Measurements from ENCODE around the gene PNPLA5. TPM values are rescaled to one million over a fixed set of nuclear protein-coding genes. Genes with fewer than 3 reads are reported as not detected.

The PNPLA5 gene
- total and polyA plus RNA-seq, 2 of the 13 experiments (the other 11 are each of a cell fraction or from before 2014, with no cell fraction given), result not detected

DNA sequence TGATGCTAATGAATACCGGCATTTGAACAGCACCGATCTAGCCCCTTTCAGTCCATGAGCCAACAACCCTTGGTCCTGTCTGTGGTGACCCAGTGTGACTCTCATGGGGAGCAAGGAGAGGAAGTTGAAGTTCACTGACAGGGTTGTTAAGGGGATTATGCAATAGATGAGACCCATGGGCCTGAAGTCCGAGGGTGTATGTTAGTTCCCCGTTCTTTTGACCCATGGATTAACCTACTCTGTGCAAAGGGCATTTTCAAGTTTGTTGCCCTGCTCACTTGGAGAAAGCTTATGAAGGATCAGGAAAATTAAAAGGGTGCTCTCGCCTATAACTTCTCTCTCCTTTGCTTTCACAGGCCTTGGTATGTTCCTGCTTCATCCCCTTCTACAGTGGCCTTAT is 36.7 kb upstream of the PNPLA5 start (continued):
- TF ChIP-seq ZBTB44 (CRISPR knock-in tag; IDR thresholded peaks at IDR 0.05) (no peak), GZF1 (CRISPR knock-in tag; IDR thresholded peaks at IDR 0.05) (no peak), ZGPAT (CRISPR knock-in tag; IDR thresholded peaks at IDR 0.05) (no peak), FOXA3 (CRISPR knock-in tag; IDR thresholded peaks at IDR 0.05) (peak; percentile 38; the same call in 1 of the 2 replicates), ZNF10 (CRISPR knock-in tag; IDR thresholded peaks at IDR 0.05; ENCODE audit: borderline replicate concordance, low read depth) (no peak), ZMYM4 (CRISPR knock-in tag; IDR thresholded peaks at IDR 0.05) (0 out of 2 replicates have a peak, but pooled peaks have one; percentile 31), SRSF4 (IDR thresholded peaks at IDR 0.05; ENCODE audit: low read depth, low read length, poor library complexity, severe bottlenecking) (no peak), ZNF124 (CRISPR knock-in tag; IDR thresholded peaks at IDR 0.05) (0 out of 2 replicates have a peak, but pooled peaks have one; percentile 40), SAP130 (CRISPR knock-in tag; IDR thresholded peaks at IDR 0.05; ENCODE audit: low read depth) (peak; percentile 66; the same call in 1 of the 2 replicates), PAWR (CRISPR knock-in tag; IDR thresholded peaks at IDR 0.05; ENCODE audit: borderline replicate concordance) (no peak), ZNF407 (CRISPR knock-in tag; IDR thresholded peaks at IDR 0.05; ENCODE audit: not compliant biosample characterization) (no peak), ARNT (IDR thresholded peaks at IDR 0.05) (no peak), ADNP (CRISPR knock-in tag; IDR thresholded peaks at IDR 0.05) (no peak), SRSF9 (IDR thresholded peaks at IDR 0.05; ENCODE audit: borderline replicate concordance, insufficient read depth, low read depth, low read length, poor library complexity, severe bottlenecking) (no peak), GPN1 (CRISPR knock-in tag; IDR thresholded peaks at IDR 0.05; ENCODE audit: borderline replicate concordance) (no peak)

Measured in HepG2 (cell line).